Measurements from ENCODE around the gene RAB17.

DNA sequence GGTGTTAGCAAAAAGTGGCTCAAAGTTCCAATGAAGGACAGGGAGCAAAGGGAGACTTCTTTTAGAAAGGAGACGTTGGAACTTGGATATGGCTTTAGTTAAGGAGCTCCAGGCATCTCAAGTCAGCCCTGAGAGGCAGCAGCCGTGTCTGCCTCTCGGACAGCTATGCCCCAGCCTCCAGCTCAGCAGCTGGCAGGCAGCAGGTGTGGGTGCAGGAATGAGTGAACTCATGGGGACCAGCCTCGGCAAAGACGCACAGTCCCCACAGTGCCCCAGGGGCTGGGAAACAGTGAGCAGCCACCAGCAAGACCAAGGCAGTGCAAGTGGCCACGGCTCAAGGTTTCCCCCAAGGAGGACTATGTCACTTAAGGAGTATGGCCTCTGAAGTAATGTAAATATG lies 35.2 kb upstream of the RAB17 start:
- TF ChIP-seq POLR2AphosphoS5 (IDR thresholded peaks at IDR 0.05; ENCODE audit: low read depth, low read length) (no peak), TAF1 (IDR thresholded peaks at IDR 0.05; ENCODE audit: borderline replicate concordance, insufficient read depth, low read length) (no peak), SIN3A (IDR thresholded peaks at IDR 0.05; ENCODE audit: borderline replicate concordance, insufficient read depth, low read length) (no peak)
- TF ChIP-seq, protein P1, sequence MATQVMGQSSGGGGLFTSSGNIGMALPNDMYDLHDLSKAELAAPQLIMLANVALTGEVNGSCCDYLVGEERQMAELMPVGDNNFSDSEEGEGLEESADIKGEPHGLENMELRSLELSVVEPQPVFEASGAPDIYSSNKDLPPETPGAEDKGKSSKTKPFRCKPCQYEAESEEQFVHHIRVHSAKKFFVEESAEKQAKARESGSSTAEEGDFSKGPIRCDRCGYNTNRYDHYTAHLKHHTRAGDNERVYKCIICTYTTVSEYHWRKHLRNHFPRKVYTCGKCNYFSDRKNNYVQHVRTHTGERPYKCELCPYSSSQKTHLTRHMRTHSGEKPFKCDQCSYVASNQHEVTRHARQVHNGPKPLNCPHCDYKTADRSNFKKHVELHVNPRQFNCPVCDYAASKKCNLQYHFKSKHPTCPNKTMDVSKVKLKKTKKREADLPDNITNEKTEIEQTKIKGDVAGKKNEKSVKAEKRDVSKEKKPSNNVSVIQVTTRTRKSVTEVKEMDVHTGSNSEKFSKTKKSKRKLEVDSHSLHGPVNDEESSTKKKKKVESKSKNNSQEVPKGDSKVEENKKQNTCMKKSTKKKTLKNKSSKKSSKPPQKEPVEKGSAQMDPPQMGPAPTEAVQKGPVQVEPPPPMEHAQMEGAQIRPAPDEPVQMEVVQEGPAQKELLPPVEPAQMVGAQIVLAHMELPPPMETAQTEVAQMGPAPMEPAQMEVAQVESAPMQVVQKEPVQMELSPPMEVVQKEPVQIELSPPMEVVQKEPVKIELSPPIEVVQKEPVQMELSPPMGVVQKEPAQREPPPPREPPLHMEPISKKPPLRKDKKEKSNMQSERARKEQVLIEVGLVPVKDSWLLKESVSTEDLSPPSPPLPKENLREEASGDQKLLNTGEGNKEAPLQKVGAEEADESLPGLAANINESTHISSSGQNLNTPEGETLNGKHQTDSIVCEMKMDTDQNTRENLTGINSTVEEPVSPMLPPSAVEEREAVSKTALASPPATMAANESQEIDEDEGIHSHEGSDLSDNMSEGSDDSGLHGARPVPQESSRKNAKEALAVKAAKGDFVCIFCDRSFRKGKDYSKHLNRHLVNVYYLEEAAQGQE (IDR thresholded peaks at IDR 0.05; ENCODE audit: insufficient read depth in 1 of 2, low read depth in 2 of 2, low read length in 2 of 2), result no peak
